GM18868 (cell line): ENCODE measurements around the gene OPHN1.
"Not testable (repeated sequence)": the region's sequence is repeated elsewhere in the genome, so short reads cannot be mapped to it uniquely, and the experiment has no call there.

Source experiments
- ATAC-seq: cut with Tn5 transposase; IDR thresholded peaks from one replicate; pipeline ENCODE4 v1.9.1; 2021; ENCODE audit warnings: mild to moderate bottlenecking, moderate library complexity; ENCODE audit not compliant: unreplicated experiment

Gene OPHN1

GRCh38 chrX:68424719-68425118 is 8.6 kb downstream of the OPHN1 start:
- ATAC-seq: no peak

- no peak for ATAC-seq
These were observed 10.8 kb downstream of the OPHN1 start for GRCh38 chrX:68422478-68422877.

- ATAC-seq: no peak
These were observed 11.7 kb downstream of the OPHN1 start for GRCh38 chrX:68421636-68422035.

GRCh38 chrX:68420559-68420958 is 12.7 kb downstream of the OPHN1 start:
- no peak for ATAC-seq

- ATAC-seq: no peak
These were observed 13.3 kb downstream of the OPHN1 start for GRCh38 chrX:68419975-68420374.

- no peak for ATAC-seq
These were observed 15.6 kb downstream of the OPHN1 start for GRCh38 chrX:68417651-68418050.

- no peak for ATAC-seq
These were observed 16.7 kb downstream of the OPHN1 start for GRCh38 chrX:68416592-68416991.

GRCh38 chrX:68415316-68415715 is 18.0 kb downstream of the OPHN1 start:
- ATAC-seq: no peak

- no peak for ATAC-seq
These were observed 20.0 kb downstream of the OPHN1 start for GRCh38 chrX:68413254-68413653.

- ATAC-seq: no peak
These were observed 21.6 kb downstream of the OPHN1 start for GRCh38 chrX:68411729-68412128.

GRCh38 chrX:68409194-68409593 is 24.1 kb downstream of the OPHN1 start:
- no peak for ATAC-seq

GRCh38 chrX:68403522-68403921 is 29.8 kb downstream of the OPHN1 start:
- no peak for ATAC-seq

- no peak for ATAC-seq
These were observed 30.3 kb downstream of the OPHN1 start for GRCh38 chrX:68403038-68403437.

GRCh38 chrX:68402094-68402493 is 31.2 kb downstream of the OPHN1 start:
- ATAC-seq: no peak

- ATAC-seq: no peak
These were observed 35.0 kb downstream of the OPHN1 start for GRCh38 chrX:68398291-68398690.

GRCh38 chrX:68396953-68397352 is 36.3 kb downstream of the OPHN1 start:
- no peak for ATAC-seq

- not testable (repeated sequence) for ATAC-seq
These were observed 43.8 kb downstream of the OPHN1 start for GRCh38 chrX:68389419-68389960.

GRCh38 chrX:68387776-68388175 is 45.5 kb downstream of the OPHN1 start:
- no peak for ATAC-seq

- no peak for ATAC-seq
These were observed 49.8 kb downstream of the OPHN1 start for GRCh38 chrX:68383540-68383939.

GRCh38 chrX:68377579-68377978 is 55.7 kb downstream of the OPHN1 start:
- ATAC-seq: not testable (repeated sequence)

- ATAC-seq: no peak
These were observed 56.9 kb downstream of the OPHN1 start for GRCh38 chrX:68376373-68376772.

- ATAC-seq: no peak
These were observed 57.5 kb downstream of the OPHN1 start for GRCh38 chrX:68375803-68376202.

- no peak for ATAC-seq
These were observed 60.6 kb downstream of the OPHN1 start for GRCh38 chrX:68372665-68373064.
